ENCODE results near the gene ERAS.
"Not testable (repeated sequence)": the region's sequence is repeated elsewhere in the genome, so short reads cannot be mapped to it uniquely, and the experiment has no call there.

The ERAS gene

GRCh38 chrX:48819394-48819793 is 6.9 kb upstream of the ERAS start:
- not testable (repeated sequence) for H4K8ac ChIP-seq (ENCODE audit: low read depth, low read length); DNase-seq; H3K18ac ChIP-seq (ENCODE audit: low read length); H4K5ac ChIP-seq (ENCODE audit: low read length); H3K27me3 ChIP-seq (ENCODE audit: insufficient read depth, low read length, poor library complexity); H3K9ac ChIP-seq (ENCODE audit: low read length); H2AK5ac ChIP-seq (ENCODE audit: low read length); H2BK120ac ChIP-seq (ENCODE audit: low read depth, low read length); H3K4me1 ChIP-seq (ENCODE audit: control insufficient read depth, low read depth, low read length); H3K23ac ChIP-seq (ENCODE audit: low read length); H2BK5ac ChIP-seq (ENCODE audit: low read length); H3K79me2 ChIP-seq (ENCODE audit: control insufficient read depth, insufficient read depth, low read length); H2BK15ac ChIP-seq (replicated peaks; ENCODE audit: low read depth); H3K56ac ChIP-seq (ENCODE audit: low read length); H3K4me2 ChIP-seq (ENCODE audit: low read length); H3K27ac ChIP-seq (ENCODE audit: low read depth, low read length); H3K79me1 ChIP-seq (ENCODE audit: low read length); H3K36me3 ChIP-seq (ENCODE audit: control insufficient read depth, insufficient read depth, low read length); H3K4ac ChIP-seq (ENCODE audit: low read depth, low read length); H3K4me3 ChIP-seq (ENCODE audit: low read length)
- WGBS (ENCODE audit: extremely low coverage, insufficient coverage, low lambda C conversion rate) = no CpG with 5 or more reads among the region's 9 CpGs

DNA sequence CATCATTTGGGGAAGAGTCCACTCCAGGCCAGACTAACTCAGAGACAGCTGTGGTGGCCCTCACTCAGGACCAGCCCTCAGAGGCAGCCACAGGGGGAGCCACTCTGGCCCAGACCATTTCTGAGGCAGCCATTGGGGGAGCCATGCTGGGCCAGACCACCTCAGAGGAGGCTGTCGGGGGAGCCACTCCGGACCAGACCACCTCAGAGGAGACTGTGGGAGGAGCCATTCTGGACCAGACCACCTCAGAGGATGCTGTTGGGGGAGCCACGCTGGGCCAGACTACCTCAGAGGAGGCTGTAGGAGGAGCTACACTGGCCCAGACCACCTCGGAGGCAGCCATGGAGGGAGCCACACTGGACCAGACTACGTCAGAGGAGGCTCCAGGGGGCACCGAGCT is 3.3 kb upstream of the ERAS start:
- H2AK5ac ChIP-seq (ENCODE audit: low read length) = no peak overlapping the region
- no peak overlapping the region for H2BK120ac ChIP-seq (ENCODE audit: low read depth, low read length)
- no peak overlapping the region for H4K8ac ChIP-seq (ENCODE audit: low read depth, low read length)
- no peaks in the 10 kb centered on the region for H3K36me3 ChIP-seq (ENCODE audit: control insufficient read depth, insufficient read depth, low read length)
- H3K4me3 ChIP-seq (ENCODE audit: low read length) = no peak overlapping the region
- H3K56ac ChIP-seq (ENCODE audit: low read length) = no peak overlapping the region
- no peak overlapping the region for H3K27ac ChIP-seq (ENCODE audit: low read depth, low read length)
- no peaks in the 10 kb centered on the region for H3K79me2 ChIP-seq (ENCODE audit: control insufficient read depth, insufficient read depth, low read length)
- H3K23ac ChIP-seq (ENCODE audit: low read length) = no peak overlapping the region
- H2BK5ac ChIP-seq (ENCODE audit: low read length) = no peak overlapping the region
- peak; percentile 28 for DNase-seq
- H3K18ac ChIP-seq (ENCODE audit: low read length) = no peak overlapping the region
- H4K5ac ChIP-seq (ENCODE audit: low read length) = no peak overlapping the region
- no CpG with 5 or more reads among the region's 6 CpGs for WGBS (ENCODE audit: extremely low coverage, insufficient coverage, low lambda C conversion rate)
- H3K4me2 ChIP-seq (ENCODE audit: low read length) = no peak overlapping the region
- no peak overlapping the region for H2BK15ac ChIP-seq (replicated peaks; ENCODE audit: low read depth)
- H3K79me1 ChIP-seq (ENCODE audit: low read length) = no peaks in the 10 kb centered on the region
- no peaks in the 10 kb centered on the region for H3K4me1 ChIP-seq (ENCODE audit: control insufficient read depth, low read depth, low read length)
- no peak overlapping the region for H3K9ac ChIP-seq (ENCODE audit: low read length)
- H3K27me3 ChIP-seq (ENCODE audit: insufficient read depth, low read length, poor library complexity) = no peaks in the 10 kb centered on the region
- H3K4ac ChIP-seq (ENCODE audit: low read depth, low read length) = no peak overlapping the region

- no CpG with 5 or more reads among the region's 8 CpGs for WGBS (ENCODE audit: extremely low coverage, insufficient coverage, low lambda C conversion rate)
- Histone ChIP-seq H3K4me3 (ENCODE audit: low read length) (no peak overlapping the region), H3K36me3 (ENCODE audit: control insufficient read depth, insufficient read depth, low read length) (no peaks in the 10 kb centered on the region), H2BK5ac (ENCODE audit: low read length) (no peak overlapping the region), H3K79me2 (ENCODE audit: control insufficient read depth, insufficient read depth, low read length) (no peaks in the 10 kb centered on the region), H3K4me1 (ENCODE audit: control insufficient read depth, low read depth, low read length) (no peaks in the 10 kb centered on the region), H2BK120ac (ENCODE audit: low read depth, low read length) (no peak overlapping the region), H3K79me1 (ENCODE audit: low read length) (no peaks in the 10 kb centered on the region), H4K5ac (ENCODE audit: low read length) (no peak overlapping the region), H2AK5ac (ENCODE audit: low read length) (no peak overlapping the region), H4K8ac (ENCODE audit: low read depth, low read length) (no peak overlapping the region), H3K27ac (ENCODE audit: low read depth, low read length) (no peak overlapping the region), H3K4ac (ENCODE audit: low read depth, low read length) (no peak overlapping the region), H3K23ac (ENCODE audit: low read length) (no peak overlapping the region), H3K56ac (ENCODE audit: low read length) (no peak overlapping the region), H3K18ac (ENCODE audit: low read length) (no peak overlapping the region), H3K27me3 (ENCODE audit: insufficient read depth, low read length, poor library complexity) (no peaks in the 10 kb centered on the region), H3K9ac (ENCODE audit: low read length) (no peak overlapping the region), H3K4me2 (ENCODE audit: low read length) (no peak overlapping the region), H2BK15ac (replicated peaks; ENCODE audit: low read depth) (no peak overlapping the region)
- no peak for DNase-seq
These were observed 2.2 kb upstream of the ERAS start for GRCh38 chrX:48824066-48824465.

GRCh38 chrX:48826876-48827653 is 752 bp downstream of the ERAS start:
- no peaks in the 10 kb centered on the region for H3K4me1 ChIP-seq (ENCODE audit: control insufficient read depth, low read depth, low read length)
- H3K4ac ChIP-seq (ENCODE audit: low read depth, low read length) = no peak overlapping the region
- H3K27ac ChIP-seq (ENCODE audit: low read depth, low read length) = no peak overlapping the region
- no peak overlapping the region for H3K9ac ChIP-seq (ENCODE audit: low read length)
- no peak overlapping the region for H2BK5ac ChIP-seq (ENCODE audit: low read length)
- DNase-seq = no peak
- H3K79me1 ChIP-seq (ENCODE audit: low read length) = no peaks in the 10 kb centered on the region
- H2BK15ac ChIP-seq (replicated peaks; ENCODE audit: low read depth) = no peak overlapping the region
- no peaks in the 10 kb centered on the region for H3K36me3 ChIP-seq (ENCODE audit: control insufficient read depth, insufficient read depth, low read length)
- no CpG with 5 or more reads among the region's 73 CpGs for WGBS (ENCODE audit: extremely low coverage, insufficient coverage, low lambda C conversion rate)
- no peak overlapping the region for H2AK5ac ChIP-seq (ENCODE audit: low read length)
- H3K4me3 ChIP-seq (ENCODE audit: low read length) = no peak overlapping the region
- no peak overlapping the region for H4K5ac ChIP-seq (ENCODE audit: low read length)
- no peak overlapping the region for H2BK120ac ChIP-seq (ENCODE audit: low read depth, low read length)
- H3K79me2 ChIP-seq (ENCODE audit: control insufficient read depth, insufficient read depth, low read length) = no peaks in the 10 kb centered on the region
- no peak overlapping the region for H3K56ac ChIP-seq (ENCODE audit: low read length)
- no peak overlapping the region for H3K4me2 ChIP-seq (ENCODE audit: low read length)
- no peak overlapping the region for H3K18ac ChIP-seq (ENCODE audit: low read length)
- no peak overlapping the region for H4K8ac ChIP-seq (ENCODE audit: low read depth, low read length)
- no peaks in the 10 kb centered on the region for H3K27me3 ChIP-seq (ENCODE audit: insufficient read depth, low read length, poor library complexity)
- H3K23ac ChIP-seq (ENCODE audit: low read length) = no peak overlapping the region

DNA sequence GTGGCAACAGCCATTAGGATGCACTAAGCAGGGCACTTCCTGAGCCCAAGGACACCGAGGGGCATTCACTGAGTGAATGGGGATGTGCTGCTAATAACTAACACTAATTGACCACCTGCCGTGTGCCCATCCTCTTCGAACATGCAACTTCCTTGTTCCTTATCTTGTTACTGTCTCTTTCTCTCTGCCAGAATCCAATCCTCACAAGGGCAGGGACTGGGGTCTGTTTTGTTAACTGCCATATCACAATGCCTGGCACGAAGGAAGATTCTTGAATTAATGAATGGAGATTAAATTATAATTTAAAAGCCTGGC is 1.3 kb downstream of the ERAS start:
- H3K18ac ChIP-seq (ENCODE audit: low read length) = no peak overlapping the region
- H3K4me2 ChIP-seq (ENCODE audit: low read length) = no peak overlapping the region
- H3K4ac ChIP-seq (ENCODE audit: low read depth, low read length) = no peak overlapping the region
- H2BK120ac ChIP-seq (ENCODE audit: low read depth, low read length) = no peak overlapping the region
- no peak overlapping the region for H2BK15ac ChIP-seq (replicated peaks; ENCODE audit: low read depth)
- H3K4me1 ChIP-seq (ENCODE audit: control insufficient read depth, low read depth, low read length) = no peaks in the 10 kb centered on the region
- H3K9ac ChIP-seq (ENCODE audit: low read length) = no peak overlapping the region
- H3K79me1 ChIP-seq (ENCODE audit: low read length) = no peaks in the 10 kb centered on the region
- no CpG with 5 or more reads among the region's 4 CpGs for WGBS (ENCODE audit: extremely low coverage, insufficient coverage, low lambda C conversion rate)
- H4K5ac ChIP-seq (ENCODE audit: low read length) = no peak overlapping the region
- H3K27ac ChIP-seq (ENCODE audit: low read depth, low read length) = no peak overlapping the region
- H2AK5ac ChIP-seq (ENCODE audit: low read length) = no peak overlapping the region
- no peak overlapping the region for H3K56ac ChIP-seq (ENCODE audit: low read length)
- no peak overlapping the region for H4K8ac ChIP-seq (ENCODE audit: low read depth, low read length)
- no peaks in the 10 kb centered on the region for H3K36me3 ChIP-seq (ENCODE audit: control insufficient read depth, insufficient read depth, low read length)
- H2BK5ac ChIP-seq (ENCODE audit: low read length) = no peak overlapping the region
- peak; percentile 60 for DNase-seq
- no peaks in the 10 kb centered on the region for H3K27me3 ChIP-seq (ENCODE audit: insufficient read depth, low read length, poor library complexity)
- H3K23ac ChIP-seq (ENCODE audit: low read length) = no peak overlapping the region
- H3K4me3 ChIP-seq (ENCODE audit: low read length) = no peak overlapping the region
- no peaks in the 10 kb centered on the region for H3K79me2 ChIP-seq (ENCODE audit: control insufficient read depth, insufficient read depth, low read length)
